Liver (tissue), 3 donors: ENCODE data around the gene JAZF1.

Experiments used
- EGR1 ChIP-seq, 2 donors: IDR thresholded peaks; 2 replicates each; pipeline ENCODE4 v1.6.1; 2016 to 2018; ENCODE audit warnings: antibody characterized with exemption in 2 of 2, low read depth in 2 of 2
- GABPA ChIP-seq, 2 donors: IDR thresholded peaks in 1 of 2; conservative IDR thresholded peaks in 1 of 2; 2 replicates each; pipeline ENCODE4 v1.6.1; 2016; ENCODE audit warnings: antibody characterized with exemption in 2 of 2, mild to moderate bottlenecking in 1 of 2, moderate library complexity in 1 of 2
- JUND ChIP-seq, 2 donors: IDR thresholded peaks; 2 replicates each; pipeline ENCODE4 v1.6.1; 2016; ENCODE audit warnings: antibody characterized with exemption in 2 of 2
- NR2F2 ChIP-seq: IDR thresholded peaks from 2 replicates; pipeline ENCODE4 v1.6.1; 2016; ENCODE audit warnings: antibody characterized with exemption
- SP1 ChIP-seq: IDR thresholded peaks from 2 replicates; pipeline ENCODE4 v1.6.1; 2018; ENCODE audit warnings: antibody characterized with exemption, mild to moderate bottlenecking
- TAF1 ChIP-seq: conservative IDR thresholded peaks from 2 replicates; pipeline ENCODE4 v1.6.1; 2016; ENCODE audit warnings: antibody characterized with exemption, mild to moderate bottlenecking
- YY1 ChIP-seq: IDR thresholded peaks from 2 replicates; pipeline ENCODE4 v1.6.1; 2016; ENCODE audit warnings: antibody characterized with exemption, mild to moderate bottlenecking
- TF ChIP-seq, protein P1 (sequence below): fragments of 150-350 bp; IDR thresholded peaks from 2 replicates; pipeline ENCODE4 v1.5.1; 2017; ENCODE audit warnings: improper control_type of control experiment, low read depth, low read length; ENCODE audit not compliant: missing input control
- TF ChIP-seq, protein P2 (sequence below): IDR thresholded peaks from 2 replicates; pipeline ENCODE4 v1.6.1; 2016; ENCODE audit warnings: antibody characterized with exemption
- TF ChIP-seq, protein P3 (sequence below): IDR thresholded peaks from 2 replicates; pipeline ENCODE4 v1.6.1; 2016; ENCODE audit warnings: antibody characterized with exemption, mild to moderate bottlenecking
- TF ChIP-seq, protein P4 (sequence below): IDR thresholded peaks from 2 replicates; pipeline ENCODE4 v1.6.1; 2016; ENCODE audit warnings: antibody characterized with exemption
- donor health status: healthy.
- donor health status: healthy.

DNA sequence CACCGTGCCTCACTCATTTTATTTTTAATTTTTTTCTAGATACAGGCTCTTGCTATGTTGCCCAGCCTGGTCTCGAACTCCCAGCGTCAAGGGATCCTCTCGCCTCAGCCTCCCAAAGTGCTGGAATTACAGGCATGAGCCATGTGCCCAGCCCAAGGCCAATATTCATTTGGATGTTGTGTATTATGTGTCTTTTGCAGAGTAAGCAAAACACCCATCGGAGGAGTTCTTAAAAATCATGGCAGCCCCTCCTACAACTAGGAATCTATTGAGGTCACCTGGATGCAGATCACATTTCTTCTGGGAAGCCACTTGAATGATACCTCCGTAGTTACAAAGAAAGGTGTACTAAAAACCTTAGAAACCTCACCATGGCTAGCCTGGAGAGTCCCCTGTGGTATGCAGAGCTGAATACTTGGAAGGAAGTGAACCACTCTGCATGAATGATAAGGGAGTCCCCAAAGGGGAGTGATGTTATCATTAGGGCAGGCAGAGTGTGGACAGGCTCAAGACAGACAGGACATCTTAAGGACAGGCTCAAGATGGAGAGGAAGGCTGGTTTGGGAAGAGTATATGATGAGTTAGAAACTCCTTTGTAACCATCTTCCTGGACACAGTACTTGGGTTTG is 254.9 kb downstream of the JAZF1 start:
- TF ChIP-seq, protein P1, sequence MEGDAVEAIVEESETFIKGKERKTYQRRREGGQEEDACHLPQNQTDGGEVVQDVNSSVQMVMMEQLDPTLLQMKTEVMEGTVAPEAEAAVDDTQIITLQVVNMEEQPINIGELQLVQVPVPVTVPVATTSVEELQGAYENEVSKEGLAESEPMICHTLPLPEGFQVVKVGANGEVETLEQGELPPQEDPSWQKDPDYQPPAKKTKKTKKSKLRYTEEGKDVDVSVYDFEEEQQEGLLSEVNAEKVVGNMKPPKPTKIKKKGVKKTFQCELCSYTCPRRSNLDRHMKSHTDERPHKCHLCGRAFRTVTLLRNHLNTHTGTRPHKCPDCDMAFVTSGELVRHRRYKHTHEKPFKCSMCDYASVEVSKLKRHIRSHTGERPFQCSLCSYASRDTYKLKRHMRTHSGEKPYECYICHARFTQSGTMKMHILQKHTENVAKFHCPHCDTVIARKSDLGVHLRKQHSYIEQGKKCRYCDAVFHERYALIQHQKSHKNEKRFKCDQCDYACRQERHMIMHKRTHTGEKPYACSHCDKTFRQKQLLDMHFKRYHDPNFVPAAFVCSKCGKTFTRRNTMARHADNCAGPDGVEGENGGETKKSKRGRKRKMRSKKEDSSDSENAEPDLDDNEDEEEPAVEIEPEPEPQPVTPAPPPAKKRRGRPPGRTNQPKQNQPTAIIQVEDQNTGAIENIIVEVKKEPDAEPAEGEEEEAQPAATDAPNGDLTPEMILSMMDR, result no peak
- TF ChIP-seq NR2F2 (no peak), TAF1 (no peak), YY1 (no peak), JUND (IDR thresholded peaks at IDR 0.05) (no peak), GABPA (IDR thresholded peaks at IDR 0.05 in 1 of 2, conservative IDR thresholded peaks at IDR 0.05 in 1 of 2) (no peak), EGR1 (IDR thresholded peaks at IDR 0.05; ENCODE audit: low read depth in 2 of 2) (no peak), SP1 (no peak)
- TF ChIP-seq, protein P2, sequence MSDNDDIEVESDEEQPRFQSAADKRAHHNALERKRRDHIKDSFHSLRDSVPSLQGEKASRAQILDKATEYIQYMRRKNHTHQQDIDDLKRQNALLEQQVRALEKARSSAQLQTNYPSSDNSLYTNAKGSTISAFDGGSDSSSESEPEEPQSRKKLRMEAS, result no peak
- TF ChIP-seq, protein P3, sequence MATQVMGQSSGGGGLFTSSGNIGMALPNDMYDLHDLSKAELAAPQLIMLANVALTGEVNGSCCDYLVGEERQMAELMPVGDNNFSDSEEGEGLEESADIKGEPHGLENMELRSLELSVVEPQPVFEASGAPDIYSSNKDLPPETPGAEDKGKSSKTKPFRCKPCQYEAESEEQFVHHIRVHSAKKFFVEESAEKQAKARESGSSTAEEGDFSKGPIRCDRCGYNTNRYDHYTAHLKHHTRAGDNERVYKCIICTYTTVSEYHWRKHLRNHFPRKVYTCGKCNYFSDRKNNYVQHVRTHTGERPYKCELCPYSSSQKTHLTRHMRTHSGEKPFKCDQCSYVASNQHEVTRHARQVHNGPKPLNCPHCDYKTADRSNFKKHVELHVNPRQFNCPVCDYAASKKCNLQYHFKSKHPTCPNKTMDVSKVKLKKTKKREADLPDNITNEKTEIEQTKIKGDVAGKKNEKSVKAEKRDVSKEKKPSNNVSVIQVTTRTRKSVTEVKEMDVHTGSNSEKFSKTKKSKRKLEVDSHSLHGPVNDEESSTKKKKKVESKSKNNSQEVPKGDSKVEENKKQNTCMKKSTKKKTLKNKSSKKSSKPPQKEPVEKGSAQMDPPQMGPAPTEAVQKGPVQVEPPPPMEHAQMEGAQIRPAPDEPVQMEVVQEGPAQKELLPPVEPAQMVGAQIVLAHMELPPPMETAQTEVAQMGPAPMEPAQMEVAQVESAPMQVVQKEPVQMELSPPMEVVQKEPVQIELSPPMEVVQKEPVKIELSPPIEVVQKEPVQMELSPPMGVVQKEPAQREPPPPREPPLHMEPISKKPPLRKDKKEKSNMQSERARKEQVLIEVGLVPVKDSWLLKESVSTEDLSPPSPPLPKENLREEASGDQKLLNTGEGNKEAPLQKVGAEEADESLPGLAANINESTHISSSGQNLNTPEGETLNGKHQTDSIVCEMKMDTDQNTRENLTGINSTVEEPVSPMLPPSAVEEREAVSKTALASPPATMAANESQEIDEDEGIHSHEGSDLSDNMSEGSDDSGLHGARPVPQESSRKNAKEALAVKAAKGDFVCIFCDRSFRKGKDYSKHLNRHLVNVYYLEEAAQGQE, result no peak
- TF ChIP-seq, protein P4, sequence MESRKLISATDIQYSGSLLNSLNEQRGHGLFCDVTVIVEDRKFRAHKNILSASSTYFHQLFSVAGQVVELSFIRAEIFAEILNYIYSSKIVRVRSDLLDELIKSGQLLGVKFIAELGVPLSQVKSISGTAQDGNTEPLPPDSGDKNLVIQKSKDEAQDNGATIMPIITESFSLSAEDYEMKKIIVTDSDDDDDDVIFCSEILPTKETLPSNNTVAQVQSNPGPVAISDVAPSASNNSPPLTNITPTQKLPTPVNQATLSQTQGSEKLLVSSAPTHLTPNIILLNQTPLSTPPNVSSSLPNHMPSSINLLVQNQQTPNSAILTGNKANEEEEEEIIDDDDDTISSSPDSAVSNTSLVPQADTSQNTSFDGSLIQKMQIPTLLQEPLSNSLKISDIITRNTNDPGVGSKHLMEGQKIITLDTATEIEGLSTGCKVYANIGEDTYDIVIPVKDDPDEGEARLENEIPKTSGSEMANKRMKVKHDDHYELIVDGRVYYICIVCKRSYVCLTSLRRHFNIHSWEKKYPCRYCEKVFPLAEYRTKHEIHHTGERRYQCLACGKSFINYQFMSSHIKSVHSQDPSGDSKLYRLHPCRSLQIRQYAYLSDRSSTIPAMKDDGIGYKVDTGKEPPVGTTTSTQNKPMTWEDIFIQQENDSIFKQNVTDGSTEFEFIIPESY, result no peak
